Myometrial cell (primary cell): ENCODE measurements around the gene HOGA1. TPM values are rescaled to one million over a fixed set of nuclear protein-coding genes. Genes with fewer than 3 reads are reported as not detected.

Experiments
- total RNA-seq: library from RNA; depleted of rRNA; stranded (reverse); fragments of >200 nt; gene quantifications from 2 replicates; pipeline ENCODE4 v1.2.3, GENCODE V29; 2015

HOGA1 gene
- total RNA-seq, result under 0.01 and 2.1 TPM in 2 replicates

GRCh38 chr10:97584060-97584797 is at the start of gene HOGA1:
HOGA1 (plus strand) TSS chr10:97584389; CDS start chr10:97584704, 315 bp downstream.

DNA sequence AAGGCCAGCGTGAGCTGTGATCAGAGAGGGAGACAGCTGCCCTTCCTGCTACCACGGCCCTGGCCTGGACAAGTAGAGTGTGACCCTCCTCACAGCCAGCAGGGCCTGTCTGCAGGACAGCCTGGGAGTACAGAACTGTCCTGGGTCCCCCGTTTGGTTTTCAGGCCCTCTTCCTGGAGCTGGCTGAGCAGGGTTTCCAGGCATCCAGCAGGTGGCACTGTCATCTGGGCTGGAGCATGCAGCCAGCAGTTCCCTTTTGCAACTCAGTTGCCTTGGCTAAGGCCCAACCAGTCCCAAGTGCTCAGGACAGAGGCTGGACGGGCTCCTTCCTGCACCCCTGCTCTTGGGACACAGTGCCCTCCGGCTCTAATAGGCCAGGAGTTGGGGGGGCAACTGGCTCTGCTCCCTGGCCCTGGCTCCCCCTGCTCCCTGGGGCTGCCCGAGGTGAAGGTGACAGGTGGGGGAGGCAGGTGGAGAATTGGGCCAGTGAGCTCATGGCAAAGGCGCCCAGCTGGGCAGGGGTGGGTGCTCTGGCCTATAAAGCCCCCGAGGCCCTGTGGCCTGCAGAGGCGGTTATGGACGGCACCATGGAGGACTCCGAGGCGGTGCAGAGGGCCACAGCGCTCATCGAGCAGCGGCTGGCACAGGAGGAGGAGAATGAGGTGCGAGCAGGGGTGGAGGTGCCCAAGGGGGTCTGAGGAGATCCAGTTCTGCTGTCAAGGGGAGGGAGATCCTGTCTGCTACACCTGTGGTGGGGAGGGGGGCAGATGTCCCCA is 11.8 kb upstream of the HOGA1 start, which contains the start of gene ANKRD2:
Gene ANKRD2, plus strand, starts transcription at position 566 of the 776 bp plus-strand sequence. Its CDS starts 10 bp downstream, at position 576.

GRCh38 chr10:97589479-97589878 is 5.3 kb downstream of the HOGA1 start, which contains the start of gene C10orf62:
C10orf62 (plus strand) TSS chr10:97589721; CDS start chr10:97589898, 177 bp downstream.

GRCh38 chr10:97632949-97633884 is 49.0 kb downstream of the HOGA1 start, which contains the start of gene MORN4:
MORN4 (minus strand) TSS chr10:97633500; CDS start chr10:97619653, 13,847 bp downstream.

GRCh38 chr10:97640174-97640867 is 56.1 kb downstream of the HOGA1 start, which contains the start of gene PI4K2A:
PI4K2A (plus strand) TSS chr10:97640671; CDS start chr10:97640743, 72 bp downstream.

Other genes with a start within 250 kb of the HOGA1 start
- 4.9 and 6.2 TPM in 2 replicates for gene FRAT2, start 249.7 kb upstream of the HOGA1 start, total RNA-seq
- 24.3 and 31.4 TPM in 2 replicates for gene RRP12, start 183.0 kb upstream of the HOGA1 start, total RNA-seq
- 803 and 845 TPM in 2 replicates for gene PGAM1, start 158.2 kb upstream of the HOGA1 start, total RNA-seq
- 55.3 and 83.9 TPM in 2 replicates for gene EXOSC1, start 138.4 kb upstream of the HOGA1 start, total RNA-seq
- 65.4 and 83.3 TPM in 2 replicates for gene ZDHHC16, start 138.2 kb upstream of the HOGA1 start, total RNA-seq
- gene MMS19, start 86.0 kb upstream of the HOGA1 start, total RNA-seq, result 97.8 and 116 TPM in 2 replicates
- 25.9 and 29.1 TPM in 2 replicates for gene UBTD1, start 85.5 kb upstream of the HOGA1 start, total RNA-seq
- 0.29 TPM in 1 of 2 replicates, not detected in the other for gene ANKRD2, start 11.6 kb upstream of the HOGA1 start, total RNA-seq
- gene C10orf62, start 5.3 kb downstream of the HOGA1 start, total RNA-seq, result not detected in 2 replicates
- 7.8 and 18.4 TPM in 2 replicates for gene MORN4, start 49.1 kb downstream of the HOGA1 start, total RNA-seq
- gene PI4K2A, start 56.3 kb downstream of the HOGA1 start, total RNA-seq, result 32.0 and 33.5 TPM in 2 replicates
- 28.3 and 28.4 TPM in 2 replicates for gene AVPI1, start 102.9 kb downstream of the HOGA1 start, total RNA-seq
- 55.3 and 63.4 TPM in 2 replicates for gene MARVELD1, start 129.3 kb downstream of the HOGA1 start, total RNA-seq
- 8.7 and 13.5 TPM in 2 replicates for gene ZFYVE27, start 152.7 kb downstream of the HOGA1 start, total RNA-seq
- gene SFRP5, start 187.6 kb downstream of the HOGA1 start, total RNA-seq, result not detected in 2 replicates